ENCODE measurements around the gene SGPL1. TPM values are rescaled to one million over a fixed set of nuclear protein-coding genes. Genes with fewer than 3 reads are reported as not detected.

SGPL1 gene
- total RNA-seq, 1 donor from 2014 or later, result 29.4 TPM

DNA sequence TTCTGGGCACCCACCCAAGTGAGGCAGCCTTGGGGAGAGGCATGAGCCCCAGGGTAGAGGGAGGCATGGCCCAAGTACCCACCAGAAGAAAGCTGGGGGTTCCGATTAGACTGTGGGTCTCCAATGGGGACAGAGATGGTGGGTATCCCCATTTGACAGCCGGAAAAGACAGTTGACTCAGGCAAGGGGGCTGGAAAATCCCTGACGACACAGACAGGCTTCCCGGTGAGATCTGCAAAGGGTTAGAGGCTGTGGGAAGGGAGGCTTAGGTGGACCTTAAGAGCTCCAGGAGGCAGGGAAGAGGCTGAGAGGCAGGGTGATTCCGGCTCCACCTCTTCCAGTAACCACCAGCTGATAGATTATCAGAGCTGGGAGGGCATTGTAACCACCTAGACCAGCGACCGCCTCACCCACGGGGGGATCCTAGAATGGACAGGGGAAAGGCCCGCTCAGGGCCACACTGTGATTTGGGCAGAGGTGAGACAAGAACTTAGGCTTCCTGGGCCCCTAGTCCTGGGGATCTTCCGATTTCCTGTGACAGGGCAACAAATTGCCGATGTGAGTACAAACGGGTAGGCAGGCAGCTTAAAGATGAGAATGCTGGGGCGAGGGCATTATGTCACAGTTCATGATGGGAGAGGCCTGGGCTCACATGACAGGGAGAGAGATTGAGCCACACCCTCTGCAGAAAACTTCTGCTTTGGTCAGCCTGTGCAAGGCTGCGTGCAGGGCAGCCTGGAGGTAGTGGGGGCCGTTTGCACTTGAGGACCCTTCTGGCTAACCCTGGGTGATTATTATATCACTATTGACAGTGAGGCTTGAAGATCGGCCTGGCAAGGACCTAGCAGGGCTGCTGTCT lies 36.0 kb upstream of the SGPL1 start:
- intact Hi-C loops (cut with micrococcal nuclease), result no loop called here

DNA sequence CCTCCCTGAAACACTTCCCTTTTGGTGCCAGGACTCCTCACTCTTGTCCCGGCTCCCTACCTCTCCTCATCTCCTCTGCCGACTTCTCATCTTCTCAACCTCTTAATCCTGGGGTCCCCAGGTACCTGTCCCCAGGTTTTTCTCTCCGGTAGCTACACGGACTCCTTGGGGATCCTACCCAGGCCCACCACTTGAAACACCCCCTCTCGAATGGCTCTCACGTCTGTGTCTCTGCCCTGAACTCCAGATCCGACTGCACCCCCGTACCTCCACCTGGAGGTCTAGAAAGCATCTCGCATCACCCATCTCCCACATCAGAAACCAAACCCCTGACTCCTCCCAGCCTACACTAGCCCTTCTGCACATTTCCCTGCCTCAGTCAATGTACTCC lies 35.4 kb upstream of the SGPL1 start:
- intact Hi-C loops (cut with micrococcal nuclease), result no loop called here

DNA sequence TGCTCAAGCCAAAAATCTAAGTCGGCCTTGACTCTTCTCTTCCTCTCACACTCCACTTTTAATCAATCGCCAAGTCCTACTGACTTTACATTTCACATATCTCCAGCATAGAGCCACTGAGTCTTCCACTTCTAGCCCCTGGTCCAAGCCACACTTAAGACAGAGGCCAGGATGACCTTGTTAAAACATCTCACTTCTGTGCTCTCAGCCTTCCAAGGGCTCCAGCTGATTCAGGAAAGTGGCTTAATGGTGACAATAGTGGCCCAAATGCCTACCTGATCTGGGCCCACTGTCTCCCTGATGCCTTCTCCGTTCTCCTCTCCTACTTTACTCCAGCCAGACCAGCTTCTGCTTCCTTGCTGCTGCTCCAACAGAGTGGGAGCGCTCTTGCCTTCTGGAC lies 35.0 kb upstream of the SGPL1 start:
- intact Hi-C loops (cut with micrococcal nuclease), result no loop called here

DNA sequence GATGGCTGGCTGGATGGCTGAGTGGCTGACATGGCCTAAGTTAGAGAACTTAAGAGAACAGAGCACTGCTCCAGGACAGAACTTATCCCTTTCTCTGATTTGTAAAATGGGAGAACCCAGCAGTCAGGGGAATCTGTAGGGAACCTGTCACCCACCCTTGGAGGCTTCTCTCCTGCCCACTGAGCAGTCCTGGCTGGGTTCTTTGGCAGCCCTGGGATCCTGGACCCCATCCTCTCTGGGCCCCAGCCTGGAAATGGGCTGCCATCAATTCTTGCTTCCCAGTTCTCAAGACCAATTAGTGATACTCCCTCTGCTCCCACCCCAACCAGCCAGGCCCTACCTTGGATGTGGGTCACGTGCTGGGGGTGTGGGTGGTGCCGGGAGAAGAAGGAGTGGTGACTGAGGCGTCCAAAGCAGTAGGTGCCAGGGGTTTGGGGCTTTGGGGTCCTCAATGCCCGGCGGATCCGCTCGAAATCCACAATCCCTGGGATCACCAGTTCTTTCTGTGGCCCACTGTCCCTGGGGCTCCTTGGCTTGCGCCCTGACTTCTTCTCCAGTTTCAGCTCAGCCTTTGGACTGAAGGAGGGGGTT lies 34.2 kb upstream of the SGPL1 start:
- intact Hi-C loops (cut with micrococcal nuclease), result no loop called here

DNA sequence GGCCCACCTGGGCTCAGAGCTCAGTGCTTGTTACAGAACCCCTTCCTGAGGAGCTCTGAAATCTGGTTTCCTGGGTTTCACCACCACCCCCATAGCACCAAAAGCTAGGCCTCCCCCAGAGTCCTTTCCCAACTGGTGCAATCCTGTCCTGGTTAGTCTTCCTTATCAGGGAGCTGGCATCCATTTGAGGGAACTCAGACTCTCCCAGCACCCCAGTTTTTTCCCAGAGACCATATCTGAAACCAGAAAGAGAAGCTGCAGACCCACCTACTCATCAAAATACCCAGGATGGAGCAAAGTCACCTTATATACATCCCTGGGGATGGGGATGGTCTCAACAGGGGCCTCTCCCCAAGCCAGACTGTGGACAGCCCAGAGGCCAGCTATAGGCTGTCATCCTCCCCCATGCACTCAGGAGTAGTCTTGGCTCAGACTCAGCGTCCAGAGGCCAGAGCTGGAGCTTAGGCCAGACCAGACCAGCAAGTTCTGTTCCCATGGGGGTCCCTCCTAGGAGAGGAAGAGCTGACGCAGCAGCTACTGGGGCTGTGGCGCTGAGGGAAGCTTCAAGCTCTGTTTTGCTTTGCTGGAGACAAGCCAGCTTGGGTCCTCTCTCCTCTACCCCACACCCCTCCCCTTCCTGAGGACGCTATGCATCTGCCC lies 33.5 kb upstream of the SGPL1 start:
- intact Hi-C loops (cut with micrococcal nuclease), result no loop called here

DNA sequence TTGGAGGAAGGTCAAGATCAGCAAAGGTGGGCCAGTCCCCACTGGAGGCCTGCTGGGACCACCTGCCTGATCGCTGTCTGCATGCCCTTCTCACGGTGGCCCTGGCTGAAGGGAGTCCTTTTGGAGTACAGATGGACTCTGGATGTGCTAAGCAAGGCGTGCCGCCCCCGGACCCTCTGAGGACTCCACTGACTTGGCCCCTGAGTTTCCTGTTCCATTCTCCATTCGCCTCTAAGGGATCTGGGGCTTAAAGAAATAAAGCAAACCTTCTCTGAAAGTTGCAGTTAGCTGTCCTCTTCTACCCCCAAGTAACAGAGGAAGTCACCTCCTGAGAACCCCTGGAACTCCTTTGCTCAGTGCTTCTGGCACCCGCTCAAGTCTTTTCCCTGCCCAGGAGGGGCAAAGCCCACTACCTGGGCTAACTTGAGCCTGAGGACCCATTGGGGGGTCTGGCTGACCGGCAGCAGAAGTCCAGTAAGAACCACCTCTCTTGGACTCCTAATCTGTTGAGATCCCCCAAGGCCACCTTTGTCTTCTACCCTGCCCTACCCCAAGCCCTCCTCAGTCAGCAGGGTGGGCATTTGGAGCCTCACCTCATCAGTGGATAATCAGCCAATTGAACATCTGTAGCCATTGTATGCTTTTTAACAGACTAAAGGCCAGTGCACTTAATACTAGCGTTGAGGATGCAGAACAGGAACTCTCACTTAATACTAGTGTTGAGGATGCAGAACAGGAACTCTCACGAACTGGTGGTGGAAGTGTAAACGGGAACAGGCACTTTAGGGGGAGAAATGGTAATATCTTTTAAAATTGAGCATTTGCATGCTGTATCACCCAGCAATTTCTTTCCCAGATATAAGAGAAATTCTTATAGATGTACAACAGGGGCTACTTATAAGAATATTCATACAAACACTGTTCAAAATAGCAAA lies 32.7 kb upstream of the SGPL1 start:
- intact Hi-C loops (cut with micrococcal nuclease), result no loop called here

DNA sequence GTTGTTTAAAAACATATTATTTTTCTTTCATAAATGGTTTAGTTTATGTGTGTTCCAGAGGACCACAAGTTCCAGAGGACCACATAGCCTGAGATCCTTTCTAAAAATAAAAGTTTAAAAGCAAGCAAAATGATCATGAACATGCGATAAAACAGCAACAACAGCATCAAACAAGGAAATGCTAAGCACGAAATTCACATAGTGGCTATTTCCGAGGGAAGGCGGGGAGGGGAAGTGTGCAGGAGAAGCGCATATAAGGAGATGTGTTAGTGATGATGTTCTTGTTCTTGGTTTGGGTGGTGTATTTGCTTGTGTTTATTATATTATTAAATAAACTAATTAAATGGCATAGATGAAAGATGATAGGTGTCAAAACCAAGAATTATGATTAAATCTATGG lies 31.7 kb upstream of the SGPL1 start:
- intact Hi-C loops (cut with micrococcal nuclease), result no loop called here

DNA sequence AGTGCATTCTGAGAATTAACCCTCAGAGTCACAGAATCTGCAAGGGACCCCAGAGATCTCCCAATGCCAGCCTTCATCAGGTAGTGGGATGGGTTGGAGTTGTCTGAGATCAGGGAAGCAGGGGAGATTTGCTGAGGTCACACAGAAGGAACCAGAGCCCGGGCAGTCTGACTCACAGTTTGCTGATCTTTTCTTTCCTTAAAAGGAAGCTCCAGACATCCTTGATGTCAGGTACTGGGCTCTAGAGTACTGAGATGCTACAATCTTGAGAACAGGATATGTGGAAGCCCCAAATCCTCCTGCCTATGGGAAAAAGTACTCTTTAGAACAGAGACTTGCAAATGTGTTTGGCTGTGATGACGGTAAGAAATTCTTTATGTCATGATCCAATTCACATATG lies 31.3 kb upstream of the SGPL1 start:
- intact Hi-C loops (cut with micrococcal nuclease), result no loop called here

DNA sequence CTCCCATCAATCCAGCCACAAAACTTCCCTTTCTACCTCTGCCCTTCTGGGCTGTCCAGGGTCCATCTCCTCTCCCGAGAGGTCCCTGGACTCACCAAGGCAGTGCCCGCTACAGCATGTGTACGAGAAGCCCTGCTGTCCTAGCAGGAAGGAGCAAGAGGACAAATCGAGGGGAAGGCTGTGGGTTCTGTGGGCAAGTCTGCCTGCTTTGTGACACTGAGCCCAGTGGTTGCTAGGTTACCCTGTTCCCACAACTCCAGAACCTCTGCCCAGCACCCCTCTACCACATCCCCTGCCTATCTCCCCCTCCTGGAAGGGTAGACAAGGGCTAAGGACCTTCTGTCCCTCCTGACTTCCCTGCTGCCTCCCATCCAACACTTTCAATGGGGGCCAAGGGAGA lies 30.6 kb upstream of the SGPL1 start, which contains the start of gene TBATA:
TBATA (minus strand) TSS at position 188 of the 400 bp plus-strand sequence. CDS start 1,998 bp downstream, outside the sequence.
- intact Hi-C loops (cut with micrococcal nuclease), result no loop called here

DNA sequence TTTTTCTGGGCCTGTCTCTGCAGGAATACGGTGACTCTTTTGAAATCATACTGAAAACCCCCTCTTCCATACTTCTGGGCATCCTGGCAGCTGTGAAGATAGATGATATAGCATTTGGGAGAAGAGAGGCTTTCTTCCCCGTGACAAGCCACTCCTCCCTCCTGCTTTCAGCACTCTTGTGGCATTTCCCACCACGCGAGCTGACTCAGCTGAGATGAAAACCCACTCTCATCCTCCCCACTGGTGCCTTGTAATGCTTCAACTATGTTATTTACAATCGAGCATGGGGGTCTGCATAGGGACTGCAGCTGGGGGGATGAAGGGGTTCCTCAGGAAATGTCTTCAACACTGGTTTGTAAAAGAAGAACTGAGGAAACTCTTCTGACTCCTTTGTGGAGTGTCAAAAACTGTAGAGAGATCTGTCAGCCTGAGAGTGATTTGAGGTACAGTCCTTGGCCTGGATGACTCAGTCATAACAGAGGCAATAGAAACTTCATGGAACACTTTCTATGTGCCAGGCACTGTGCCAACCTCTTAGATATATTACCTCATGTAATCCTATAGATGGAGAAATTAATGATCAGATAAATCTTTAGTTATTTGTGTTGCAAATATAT lies 28.8 kb upstream of the SGPL1 start:
- intact Hi-C loops (cut with micrococcal nuclease), result no loop called here

DNA sequence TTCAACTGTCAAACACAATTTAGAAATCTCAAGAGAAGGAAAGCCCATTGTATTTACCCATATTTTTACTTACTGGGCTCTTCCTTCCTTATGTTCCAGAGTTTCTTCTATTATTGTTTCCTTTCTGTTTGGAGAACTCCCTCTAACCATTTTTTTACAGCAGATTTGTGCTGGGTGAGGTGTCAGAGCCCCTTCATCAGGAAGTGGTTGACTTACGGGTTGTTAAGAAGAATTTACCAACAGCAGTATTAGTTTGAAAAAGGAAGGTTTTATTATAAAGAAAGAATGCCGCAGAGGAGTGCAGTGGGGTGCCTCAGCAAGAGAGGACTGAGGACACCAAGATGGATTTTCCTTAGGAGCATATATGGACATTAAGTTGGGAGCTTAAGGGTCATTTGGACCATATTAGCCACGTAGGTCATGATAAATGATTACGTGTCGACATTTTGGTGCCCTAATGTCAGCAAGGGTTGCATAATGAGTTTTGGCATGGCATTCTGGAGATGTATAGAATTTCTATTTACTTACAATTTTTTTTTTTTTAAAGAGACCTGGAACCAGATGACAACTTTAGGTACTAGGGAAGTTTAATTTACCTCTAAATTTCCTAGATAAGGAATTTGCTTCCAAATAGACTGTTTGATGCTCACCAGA lies 24.2 kb upstream of the SGPL1 start:
- intact Hi-C loops (cut with micrococcal nuclease), result no loop called here

DNA sequence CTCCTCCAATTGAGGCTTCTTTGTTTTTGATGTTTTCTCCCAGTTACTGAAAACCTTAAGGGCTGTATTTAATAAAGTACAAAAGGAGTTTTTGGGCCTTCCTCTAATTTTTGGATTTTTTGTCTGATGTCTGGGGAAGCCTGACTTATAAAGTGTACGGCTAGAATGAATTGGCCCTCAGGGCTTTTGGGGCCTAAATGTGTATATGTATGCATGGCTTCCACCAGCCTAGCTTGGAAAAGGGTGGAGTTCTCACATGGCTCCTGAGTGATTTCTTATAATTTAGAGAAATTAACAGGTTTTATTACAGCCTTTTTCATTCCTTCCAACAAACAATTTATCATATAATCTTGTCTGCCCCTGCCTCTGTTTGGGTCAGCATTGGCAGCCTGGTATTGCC lies 20.1 kb upstream of the SGPL1 start:
- intact Hi-C loops (cut with micrococcal nuclease), result no loop called here

DNA sequence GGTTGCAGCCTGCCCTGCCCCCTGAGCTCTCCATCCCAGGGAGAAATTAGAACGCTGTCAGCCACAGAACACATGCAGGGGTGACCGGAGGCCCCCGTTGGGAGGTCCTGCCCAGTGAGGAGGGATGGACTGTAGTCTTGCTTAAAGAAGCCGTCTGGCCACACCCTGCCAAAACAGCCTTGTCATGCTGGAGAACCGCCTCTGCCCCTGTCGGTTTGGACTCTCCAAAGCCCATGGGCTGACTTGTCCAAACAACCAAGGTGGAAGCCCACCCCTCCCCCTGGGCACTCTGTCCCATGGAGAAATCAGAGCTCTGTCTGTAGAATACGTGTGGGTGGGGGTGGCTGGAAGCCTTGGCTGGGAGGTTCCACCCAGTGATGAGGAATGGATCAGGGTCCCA lies 17.9 kb upstream of the SGPL1 start:
- intact Hi-C loops (cut with micrococcal nuclease), result no loop called here

DNA sequence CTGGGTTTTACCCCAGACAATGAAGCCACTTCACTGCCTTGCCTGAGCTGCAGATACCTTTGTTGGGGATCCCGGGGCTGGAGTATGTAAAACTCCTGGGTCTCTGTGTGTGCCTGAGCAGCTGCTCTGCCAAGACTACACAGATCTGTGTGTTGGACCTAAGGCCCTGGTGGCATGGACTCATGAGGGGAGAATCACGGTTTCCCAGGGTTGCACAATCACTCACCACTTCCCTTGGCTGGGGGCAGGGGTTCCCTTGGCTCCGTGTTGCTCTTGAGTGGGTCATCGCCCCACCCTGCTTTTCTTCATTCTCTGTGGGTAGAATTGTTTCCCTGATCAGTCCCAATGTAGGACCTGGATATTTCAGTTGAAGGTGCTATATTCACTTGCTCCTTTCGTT lies 16.6 kb upstream of the SGPL1 start:
- intact Hi-C loops (cut with micrococcal nuclease), result no loop called here

DNA sequence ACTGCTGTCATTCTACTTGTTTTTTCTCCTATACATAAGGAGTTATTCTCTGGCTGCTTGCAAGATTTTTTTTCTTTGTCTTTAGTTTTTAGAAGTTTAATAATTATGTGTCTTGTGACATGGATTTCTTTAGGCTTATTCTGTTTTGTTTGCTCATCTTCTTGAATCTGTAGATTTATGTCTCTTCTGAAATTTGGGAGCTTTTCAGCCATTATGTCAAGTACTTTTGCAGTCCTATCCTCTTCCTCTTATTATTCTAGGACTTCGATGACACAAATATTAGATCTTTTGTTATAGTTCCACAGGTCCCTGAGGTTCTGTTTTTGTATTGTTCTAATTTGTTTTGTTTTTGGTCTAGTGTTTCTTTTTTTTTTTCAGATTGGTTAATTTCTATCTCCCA lies 13.9 kb upstream of the SGPL1 start:
- intact Hi-C loops (cut with micrococcal nuclease), result no loop called here

DNA sequence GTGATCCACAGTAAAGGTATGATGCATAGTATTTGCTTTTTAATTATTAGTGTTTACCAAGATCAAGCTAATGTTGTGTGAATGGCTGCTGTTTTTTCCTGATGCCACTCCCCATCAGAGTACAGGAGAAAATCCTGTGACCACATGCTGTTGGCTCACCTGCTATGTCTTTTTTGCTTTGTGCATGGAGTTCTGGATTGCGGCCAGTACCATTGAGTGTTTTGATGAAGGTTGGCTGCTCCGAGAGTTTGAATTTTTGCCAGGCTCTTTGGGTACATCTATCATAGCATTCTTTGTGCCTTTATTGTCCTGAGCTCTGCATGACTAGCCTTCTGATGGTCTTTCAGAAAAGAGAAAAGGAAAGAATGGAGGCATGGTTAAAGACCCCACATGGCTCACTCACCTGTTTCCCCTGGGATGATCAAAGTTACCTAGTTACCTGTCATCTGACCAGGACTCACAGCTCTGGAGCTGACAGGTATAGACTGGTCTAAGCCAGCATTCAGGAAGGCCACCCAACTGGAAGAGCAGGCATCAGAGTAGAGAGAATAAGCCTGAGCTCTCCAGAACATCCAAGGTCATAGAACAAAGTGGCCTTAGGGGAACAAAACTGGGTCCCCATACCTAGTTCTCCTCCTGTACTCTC lies 11.8 kb upstream of the SGPL1 start:
- intact Hi-C loops (cut with micrococcal nuclease), result no loop called here

DNA sequence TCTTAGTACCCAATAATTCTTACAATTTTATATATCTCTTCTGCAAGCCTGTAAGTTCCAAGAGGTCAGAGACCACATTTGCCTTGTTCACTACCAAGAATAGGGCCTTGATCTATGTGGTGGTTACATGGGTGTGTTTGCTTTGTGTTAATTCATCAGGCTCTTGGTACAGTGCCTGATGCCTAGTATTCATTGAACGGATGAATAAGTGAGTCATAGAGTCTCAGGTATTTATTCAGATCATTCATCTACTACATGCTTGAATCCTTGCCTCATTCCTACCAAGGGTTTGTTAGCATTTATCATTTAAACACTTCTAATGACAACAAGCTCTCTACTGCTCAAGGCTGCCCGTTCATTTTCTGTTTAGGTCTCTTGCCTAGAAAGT lies 11.3 kb upstream of the SGPL1 start:
- intact Hi-C loops (cut with micrococcal nuclease), result no loop called here

DNA sequence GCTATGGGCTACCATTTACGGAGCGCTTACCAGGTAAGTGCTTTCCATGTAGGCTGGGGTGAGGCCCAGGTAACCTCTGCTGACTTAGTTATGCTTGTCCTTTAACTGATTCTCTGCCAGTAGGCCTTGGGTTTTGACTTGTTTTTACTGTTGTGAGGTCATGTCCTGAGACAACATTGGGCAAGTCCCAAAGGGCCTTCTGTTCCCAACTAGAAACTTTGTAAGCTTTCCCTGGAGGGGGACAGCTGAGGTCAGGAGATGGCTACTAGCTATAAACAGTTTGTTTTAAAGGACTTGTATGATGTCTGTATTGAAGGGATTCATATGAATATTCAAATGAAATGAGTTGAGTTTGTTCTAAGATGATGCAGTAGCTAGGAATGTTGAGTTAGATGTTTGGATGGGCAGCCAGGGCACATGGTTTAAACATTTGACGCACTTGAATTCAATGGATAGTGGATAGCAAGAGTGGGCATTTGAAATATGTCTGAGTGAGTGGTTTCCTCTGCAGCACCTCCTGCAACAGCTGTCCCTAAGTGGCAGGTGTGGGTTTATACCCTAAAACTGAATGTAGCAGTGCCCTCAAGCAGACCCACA lies 10.0 kb upstream of the SGPL1 start:
- intact Hi-C loops (cut with micrococcal nuclease), result no loop called here

DNA sequence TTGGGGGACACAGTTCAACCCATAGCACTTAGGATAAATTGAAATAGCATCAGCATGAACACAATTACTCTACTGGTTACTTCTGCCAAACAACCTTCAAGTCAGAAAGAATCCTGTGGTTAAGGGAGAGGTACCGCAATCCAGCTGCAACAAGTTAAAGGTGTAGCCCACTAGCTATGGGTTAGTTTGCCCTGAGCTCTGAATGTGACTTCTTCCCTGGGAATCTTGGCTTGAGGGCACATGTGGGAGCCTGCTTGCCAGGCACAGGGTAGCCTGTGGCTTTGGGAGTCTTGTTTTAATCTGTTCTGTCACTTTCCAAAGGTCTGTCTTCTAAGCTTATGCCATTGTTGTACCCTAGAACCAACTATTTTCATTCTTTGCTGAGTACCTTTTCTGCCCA lies 8.9 kb upstream of the SGPL1 start:
- intact Hi-C loops (cut with micrococcal nuclease), result no loop called here

DNA sequence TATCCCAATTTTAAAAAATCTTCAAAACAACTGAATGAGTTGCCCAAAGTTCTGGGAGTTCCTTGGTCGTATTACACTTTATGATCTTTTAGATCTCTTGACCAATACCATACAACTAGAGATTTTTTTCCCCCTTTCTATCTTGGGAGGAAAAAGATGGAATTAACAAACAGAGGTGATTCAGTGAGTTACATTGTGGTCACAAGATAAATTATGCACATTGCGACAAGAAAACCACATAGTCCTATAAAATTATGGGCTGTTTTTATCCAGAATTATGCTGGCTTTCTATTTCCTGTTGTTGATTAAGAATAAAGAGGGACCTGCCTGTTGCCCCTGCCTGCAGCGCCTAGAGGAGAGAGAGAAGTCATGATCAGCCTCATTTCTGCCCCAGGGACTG lies 8.2 kb upstream of the SGPL1 start:
- intact Hi-C loops (cut with micrococcal nuclease), result no loop called here

Data from T-helper 1 cell treated with Interleukin-12 subunit alpha and Interleukin-12 subunit beta and Interleukin-4 antibody, amounts not matched to agents 30 ng/mL and 1 ng/mL, for 36 hours (primary cell).